Globus pallidus (tissue), 1 donor: ENCODE measurements around the gene SOX6.
"Not testable (repeated sequence)": the region's sequence is repeated elsewhere in the genome, so short reads cannot be mapped to it uniquely, and the experiment has no call there.

ENCODE experiments used
- DNase-seq: peaks from one replicate; pipeline ENCODE4 v3.0.0-alpha.2; 2015; ENCODE audit warnings: low spot score

The SOX6 gene

GRCh38 chr11:16037179-16037578, 319.2 kb downstream of the SOX6 start:
- DNase-seq = no peak

- no peak for DNase-seq
Measured at GRCh38 chr11:16036218-16036617, 320.1 kb downstream of the SOX6 start.

GRCh38 chr11:16034074-16034473, 322.3 kb downstream of the SOX6 start:
- no peak for DNase-seq

- DNase-seq = no peak
Measured at GRCh38 chr11:16032974-16033373, 323.4 kb downstream of the SOX6 start.

GRCh38 chr11:16031210-16031609, 325.1 kb downstream of the SOX6 start:
- no peak for DNase-seq

GRCh38 chr11:16030664-16031063, 325.7 kb downstream of the SOX6 start:
- DNase-seq = no peak

- not testable (repeated sequence) for DNase-seq
Measured at GRCh38 chr11:16029151-16029550, 327.2 kb downstream of the SOX6 start.

- DNase-seq = no peak
Measured at GRCh38 chr11:16028419-16028818, 327.9 kb downstream of the SOX6 start.

GRCh38 chr11:16027621-16028020, 328.7 kb downstream of the SOX6 start:
- no peak for DNase-seq

- no peak for DNase-seq
Measured at GRCh38 chr11:16026849-16027248, 329.5 kb downstream of the SOX6 start.

GRCh38 chr11:16018931-16019330, 337.4 kb downstream of the SOX6 start:
- no peak for DNase-seq

GRCh38 chr11:16016468-16016829, 339.9 kb downstream of the SOX6 start:
- DNase-seq = no peak

GRCh38 chr11:16015741-16016467, 340.4 kb downstream of the SOX6 start:
- no peak for DNase-seq

- no peak for DNase-seq
Measured at GRCh38 chr11:16013649-16014275, 342.6 kb downstream of the SOX6 start.

- DNase-seq = no peak
Measured at GRCh38 chr11:16013242-16013641, 343.1 kb downstream of the SOX6 start.

GRCh38 chr11:16012125-16012751, 344.1 kb downstream of the SOX6 start:
- no peak for DNase-seq

- no peak for DNase-seq
Measured at GRCh38 chr11:16011396-16011795, 344.9 kb downstream of the SOX6 start.

- DNase-seq = no peak
Measured at GRCh38 chr11:16009021-16009420, 347.3 kb downstream of the SOX6 start.

- no peak for DNase-seq
Measured at GRCh38 chr11:16007514-16007913, 348.8 kb downstream of the SOX6 start.

- no peak for DNase-seq
Measured at GRCh38 chr11:16002942-16003341, 353.4 kb downstream of the SOX6 start.

GRCh38 chr11:16001899-16002426, 354.4 kb downstream of the SOX6 start:
- no peak for DNase-seq

- no peak for DNase-seq
Measured at GRCh38 chr11:16001044-16001568, 355.2 kb downstream of the SOX6 start.

GRCh38 chr11:16000065-16000464, 356.3 kb downstream of the SOX6 start:
- no peak for DNase-seq
